Common myeloid progenitor, CD34-positive (primary cell): ENCODE data around the gene IQCC.

ENCODE experiments used
- CTCF ChIA-PET: fragments of 350-600 bp; sonication (Branson Sonifier 250); formaldehyde crosslinking; loops from one replicate; lab custom pipeline; 2021; ENCODE audit warnings: antibody characterized with exemption; lab: Charles Lee
- POLR2A ChIA-PET: fragments of 350-600 bp; sonication (Branson Sonifier 250); formaldehyde crosslinking; loops from one replicate; lab custom pipeline; 2021; ENCODE audit warnings: antibody characterized with exemption; lab: Charles Lee
- DNase-seq, 3 donors: peaks; one replicate each; pipeline versions ENCODE4 v3.0.0 to v3.0.0-alpha.2; 2013
- H3K27ac ChIP-seq, 2 experiments: 1 replicate in 1 of 2; 2 replicates in 1 of 2; pipeline ENCODE4 v1.7.0; 2013; ENCODE audit warnings: inconsistent platforms in 2 of 2, low read length in 2 of 2, mild to moderate bottlenecking in 2 of 2, low read depth in 1 of 2, moderate library complexity in 1 of 2; ENCODE audit not compliant: severe bottlenecking in 2 of 2, insufficient read depth in 1 of 2, poor library complexity in 1 of 2
- H3K27me3 ChIP-seq, 5 experiments: replicated peaks in 2 of 5; 1 replicate in 3 of 5; 2 replicates in 2 of 5; pipeline versions ENCODE4 v1.6.1 to v1.7.0; 2013; ENCODE audit warnings: low read length in 4 of 5, mild to moderate bottlenecking in 2 of 5, moderate library complexity in 2 of 5, inconsistent platforms in 1 of 5; ENCODE audit not compliant: insufficient read depth in 5 of 5, control insufficient read depth in 4 of 5
- H3K36me3 ChIP-seq, 4 experiments: 1 replicate in 2 of 4; 2 replicates in 2 of 4; pipeline versions ENCODE4 v1.6.1 to v1.7.0; 2013; ENCODE audit warnings: low read length in 3 of 4, control low read depth in 1 of 4, mild to moderate bottlenecking in 1 of 4; ENCODE audit not compliant: control insufficient read depth in 4 of 4, insufficient read depth in 4 of 4
- H3K4me1 ChIP-seq, 4 experiments: 1 replicate in 3 of 4; 2 replicates in 1 of 4; pipeline versions ENCODE4 v1.6.1 to v1.7.1; 2013; ENCODE audit warnings: low read length in 3 of 4, mild to moderate bottlenecking in 3 of 4, control low read depth in 1 of 4, inconsistent platforms in 1 of 4, moderate library complexity in 1 of 4; ENCODE audit not compliant: control insufficient read depth in 4 of 4, insufficient read depth in 4 of 4; ENCODE audit errors: control extremely low read depth in 1 of 4
- H3K4me3 ChIP-seq, 7 experiments: 1 replicate in 4 of 7; 2 replicates in 3 of 7; pipeline versions ENCODE4 v1.5.1 to v1.7.0; 2013; ENCODE audit warnings: mild to moderate bottlenecking in 7 of 7, low read length in 6 of 7, moderate library complexity in 6 of 7, inconsistent platforms in 2 of 7, low read depth in 2 of 7, control low read depth in 1 of 7; ENCODE audit not compliant: insufficient read depth in 4 of 7, control insufficient read depth in 1 of 7; ENCODE audit errors: extremely low read depth in 1 of 7
- H3K9me3 ChIP-seq, 5 experiments: 1 replicate in 4 of 5; 2 replicates in 1 of 5; pipeline versions ENCODE4 v1.6.1 to v1.7.1; 2013; ENCODE audit warnings: low read length in 4 of 5, mild to moderate bottlenecking in 2 of 5, inconsistent platforms in 1 of 5, low read depth in 1 of 5, moderate library complexity in 1 of 5; ENCODE audit not compliant: control insufficient read depth in 4 of 5, insufficient read depth in 2 of 5; ENCODE audit errors: control extremely low read depth in 1 of 5
- WGBS: methylation state at CpG from one replicate; pipeline ENCODE4 v1.1.5; 2013; ENCODE audit not compliant: insufficient coverage; 5-methylcytosine and 5-hydroxymethylcytosine counted together

Gene IQCC

GRCh38 chr1:32178380-32179192, 26.9 kb upstream of the IQCC start:
- CTCF ChIA-PET, result interaction anchor here (0.9 kb wide), 1 partner anchor 19 kb away, joined by 3 read pairs; no protein-coding TSS in a partner anchor
- Histone ChIP-seq H3K27me3 (no peaks in the 10 kb centered on the region), H3K4me3 (peak overlapping the region in 4 of 7 experiments; percentile 25 to 74 (median 72)), H3K27ac (peak overlapping the region in 1 of 2 experiments; percentile 89), H3K36me3 (peaks cover 2 to 44% (median 15%) of the 10 kb centered on the region in 4 experiments), H3K9me3 (no peaks in the 10 kb centered on the region), H3K4me1 (peaks cover 0 to 33% (median 27%) of the 10 kb centered on the region in 4 experiments)
- 94% methylated on average over 5 of the region's 7 CpGs for WGBS
- POLR2A ChIA-PET, result interaction anchor here (0.6 to 1.2 kb wide), 3 partner anchors 106 to 128 kb away, joined by 3 read pairs; partner anchors contain the start of gene TMEM39B
- DNase-seq, result no peak

GRCh38 chr1:32179193-32179442, 26.4 kb upstream of the IQCC start:
- POLR2A ChIA-PET, result interaction anchor here (0.6 to 1.2 kb wide), 3 partner anchors 106 to 128 kb away, joined by 3 read pairs; partner anchors contain the start of gene TMEM39B
- WGBS, result 42% methylated on average over 6 of the region's 7 CpGs

GRCh38 chr1:32179443-32180185, 25.9 kb upstream of the IQCC start, which contains the start of gene TXLNA:
Gene TXLNA (plus strand): TSS chr1:32179675. CDS start chr1:32180346, 671 bp downstream.
- WGBS, result under 1% methylated on average over 61 of the region's 79 CpGs
- Histone ChIP-seq H3K9me3 (no peaks in the 10 kb centered on the region), H3K4me3 (peak within 1 kb of the TSS; percentile 45 to 89 (median 71)), H3K4me1 (peaks cover 0 to 40% (median 33%) of the 10 kb centered on the region in 4 experiments), H3K27ac (peak within 1 kb of the TSS; percentile 42 to 89), H3K27me3 (no peaks in the 10 kb centered on the region), H3K36me3 (peaks cover 5 to 43% (median 23%) of the 10 kb centered on the region in 4 experiments)
- DNase-seq, result peak; percentile 84 to 88 (median 84)
- CTCF ChIA-PET, result interaction anchor here (0.9 to 1.5 kb wide), 3 partner anchors 18 to 71 kb away, joined by 3 to 5 read pairs (median 3); partner anchors contain the start of gene KPNA6
- POLR2A ChIA-PET, result interaction anchor here (0.6 to 1.2 kb wide), 3 partner anchors 107 to 127 kb away, joined by 3 read pairs; partner anchors contain the start of gene TMEM39B

More at GRCh38 chr1:32179193-32179442, 26.4 kb upstream of the IQCC start:
- H3K4me3 ChIP-seq, result peak overlapping the region in 6 of 7 experiments; percentile 25 to 89 (median 72)
- no peak for DNase-seq
- peaks cover 4 to 43% (median 18%) of the 10 kb centered on the region in 4 experiments for H3K36me3 ChIP-seq
- peaks cover 0 to 35% (median 29%) of the 10 kb centered on the region in 4 experiments for H3K4me1 ChIP-seq
- H3K27ac ChIP-seq, result peak overlapping the region in 1 of 2 experiments; percentile 89
- CTCF ChIA-PET, result interaction anchor here (0.9 kb wide), 1 partner anchor 18 kb away, joined by 3 read pairs; no protein-coding TSS in a partner anchor
- no peaks in the 10 kb centered on the region for H3K9me3 ChIP-seq
- no peaks in the 10 kb centered on the region for H3K27me3 ChIP-seq

- H3K36me3 ChIP-seq, result peaks cover 7 to 42% (median 25%) of the 10 kb centered on the region in 4 experiments
- H3K27me3 ChIP-seq, result no peaks in the 10 kb centered on the region
- no peaks in the 10 kb centered on the region for H3K9me3 ChIP-seq
- peak overlapping the region; percentile 42 to 89 for H3K27ac ChIP-seq
- ChIA-PET CTCF (interaction anchor here (0.9 to 1.5 kb wide), 2 partner anchors 40 to 72 kb away, joined by 3 to 5 read pairs; partner anchors contain the start of gene KPNA6), POLR2A (no interaction called here)
- H3K4me1 ChIP-seq, result peaks cover 0 to 43% (median 33%) of the 10 kb centered on the region in 4 experiments
- 12% methylated on average over 24 of the region's 36 CpGs for WGBS
- peak overlapping the region; percentile 45 to 89 (median 71) for H3K4me3 ChIP-seq
- peak in 2 of 3 donors; percentile 21 to 37 for DNase-seq
Observed at GRCh38 chr1:32180186-32181060, 25.0 kb upstream of the IQCC start.

GRCh38 chr1:32181065-32181464, 24.4 kb upstream of the IQCC start:
- CTCF ChIA-PET, result interaction anchor here (1.2 to 1.5 kb wide), 3 partner anchors 9 to 73 kb away, joined by 3 to 5 read pairs (median 3); partner anchors contain the start of gene KPNA6
- DNase-seq, result no peak
- WGBS, result 95% methylated on average over 9 of the region's 9 CpGs
- no peaks in the 10 kb centered on the region for H3K27me3 ChIP-seq
- POLR2A ChIA-PET, result no interaction called here
- no peaks in the 10 kb centered on the region for H3K9me3 ChIP-seq
- peak overlapping the region; percentile 42 to 89 for H3K27ac ChIP-seq
- H3K36me3 ChIP-seq, result peaks cover 7 to 46% (median 26%) of the 10 kb centered on the region in 4 experiments
- peak overlapping the region in 4 of 7 experiments; percentile 29 to 89 (median 72) for H3K4me3 ChIP-seq
- H3K4me1 ChIP-seq, result peaks cover 0 to 47% (median 34%) of the 10 kb centered on the region in 4 experiments

- POLR2A ChIA-PET, result no interaction called here
- Histone ChIP-seq H3K4me1 (peaks cover 0 to 48% (median 35%) of the 10 kb centered on the region in 4 experiments), H3K27me3 (no peaks in the 10 kb centered on the region), H3K27ac (no peak overlapping the region), H3K9me3 (no peaks in the 10 kb centered on the region), H3K4me3 (peak overlapping the region in 3 of 7 experiments; percentile 29 to 89 (median 42)), H3K36me3 (peaks cover 8 to 51% (median 29%) of the 10 kb centered on the region in 4 experiments)
- CTCF ChIA-PET, result interaction anchor here (1.1 to 1.4 kb wide), 3 partner anchors 8 to 35 kb away, joined by 3 read pairs; no protein-coding TSS in a partner anchor
- 95% methylated on average over 5 of the region's 5 CpGs for WGBS
- no peak for DNase-seq
Observed at GRCh38 chr1:32181563-32181962, 23.9 kb upstream of the IQCC start.
